ENCODE measurements around the gene IMMP2L.
"Not testable (repeated sequence)": the region's sequence is repeated elsewhere in the genome, so short reads cannot be mapped to it uniquely, and the experiment has no call there.

Gene IMMP2L

DNA sequence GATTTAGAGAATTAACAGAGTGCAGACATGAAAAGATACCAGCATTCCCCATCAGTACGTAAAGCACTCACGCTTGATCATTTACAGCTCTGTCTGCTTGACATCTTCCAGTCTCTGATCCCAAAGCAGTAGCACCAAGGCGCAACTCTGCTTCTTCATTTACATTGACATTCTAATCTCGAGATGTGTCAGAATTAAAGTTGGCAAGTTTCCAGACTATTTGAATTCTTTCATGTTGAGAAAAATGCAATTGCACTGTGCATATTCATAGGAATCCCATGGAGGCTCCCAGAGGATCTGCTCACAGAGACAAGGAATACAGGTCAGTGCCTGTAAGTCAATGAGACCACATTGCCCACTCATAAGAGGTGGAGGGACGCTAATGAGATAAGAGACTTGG lies 287.4 kb downstream of the IMMP2L start:
- TF ChIP-seq, protein P1, sequence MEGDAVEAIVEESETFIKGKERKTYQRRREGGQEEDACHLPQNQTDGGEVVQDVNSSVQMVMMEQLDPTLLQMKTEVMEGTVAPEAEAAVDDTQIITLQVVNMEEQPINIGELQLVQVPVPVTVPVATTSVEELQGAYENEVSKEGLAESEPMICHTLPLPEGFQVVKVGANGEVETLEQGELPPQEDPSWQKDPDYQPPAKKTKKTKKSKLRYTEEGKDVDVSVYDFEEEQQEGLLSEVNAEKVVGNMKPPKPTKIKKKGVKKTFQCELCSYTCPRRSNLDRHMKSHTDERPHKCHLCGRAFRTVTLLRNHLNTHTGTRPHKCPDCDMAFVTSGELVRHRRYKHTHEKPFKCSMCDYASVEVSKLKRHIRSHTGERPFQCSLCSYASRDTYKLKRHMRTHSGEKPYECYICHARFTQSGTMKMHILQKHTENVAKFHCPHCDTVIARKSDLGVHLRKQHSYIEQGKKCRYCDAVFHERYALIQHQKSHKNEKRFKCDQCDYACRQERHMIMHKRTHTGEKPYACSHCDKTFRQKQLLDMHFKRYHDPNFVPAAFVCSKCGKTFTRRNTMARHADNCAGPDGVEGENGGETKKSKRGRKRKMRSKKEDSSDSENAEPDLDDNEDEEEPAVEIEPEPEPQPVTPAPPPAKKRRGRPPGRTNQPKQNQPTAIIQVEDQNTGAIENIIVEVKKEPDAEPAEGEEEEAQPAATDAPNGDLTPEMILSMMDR (IDR thresholded peaks at IDR 0.05; ENCODE audit: insufficient read depth, low read depth, low read length, missing control alignments) = no peak
- no peak for DNase-seq (ENCODE audit: low read depth)
- H3K4me3 ChIP-seq (ENCODE audit: low read depth, low read length) = no peak overlapping the region

DNA sequence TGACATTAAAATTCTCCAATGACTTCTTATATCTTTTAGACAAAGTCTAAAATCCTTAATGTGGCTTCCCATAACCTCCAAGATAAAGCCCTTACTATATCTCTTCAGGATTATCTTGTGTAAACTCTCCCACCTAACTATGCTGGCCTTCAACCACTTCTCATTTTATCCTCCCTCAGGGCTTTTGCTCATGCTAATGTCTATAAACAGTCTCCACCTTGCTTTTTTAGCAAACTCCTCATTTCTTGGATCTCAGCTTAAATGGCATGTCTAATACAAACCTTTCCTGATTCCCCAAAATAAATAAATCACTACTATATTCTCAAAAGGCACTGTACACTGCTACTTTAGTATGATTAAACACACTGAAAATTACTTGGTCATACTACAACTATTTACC lies 290.2 kb downstream of the IMMP2L start:
- no peak for DNase-seq (ENCODE audit: low read depth)
- TF ChIP-seq, protein P1 (IDR thresholded peaks at IDR 0.05; ENCODE audit: insufficient read depth, low read depth, low read length, missing control alignments) = no peak
- H3K4me3 ChIP-seq (ENCODE audit: low read depth, low read length) = no peak overlapping the region

DNA sequence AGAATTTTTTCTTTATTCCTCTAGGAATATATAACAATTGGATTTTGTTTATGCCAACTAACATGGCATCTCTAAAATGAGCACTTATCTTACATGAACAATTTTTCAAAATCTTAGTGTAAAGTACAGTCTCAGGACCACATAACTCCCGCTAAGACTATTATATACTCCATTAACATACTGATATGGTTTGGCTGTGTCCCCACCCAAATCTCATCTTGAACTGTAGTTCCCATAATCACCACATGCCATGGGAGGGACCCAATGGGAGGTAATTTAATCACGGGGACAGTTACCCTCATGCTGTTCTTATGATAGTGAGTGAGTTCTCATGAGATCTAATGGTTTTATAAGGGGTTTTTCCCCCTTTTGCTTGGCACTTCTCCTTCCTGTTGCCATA lies 291.5 kb downstream of the IMMP2L start:
- not testable (repeated sequence) for H3K4me3 ChIP-seq (ENCODE audit: low read depth, low read length)

DNA sequence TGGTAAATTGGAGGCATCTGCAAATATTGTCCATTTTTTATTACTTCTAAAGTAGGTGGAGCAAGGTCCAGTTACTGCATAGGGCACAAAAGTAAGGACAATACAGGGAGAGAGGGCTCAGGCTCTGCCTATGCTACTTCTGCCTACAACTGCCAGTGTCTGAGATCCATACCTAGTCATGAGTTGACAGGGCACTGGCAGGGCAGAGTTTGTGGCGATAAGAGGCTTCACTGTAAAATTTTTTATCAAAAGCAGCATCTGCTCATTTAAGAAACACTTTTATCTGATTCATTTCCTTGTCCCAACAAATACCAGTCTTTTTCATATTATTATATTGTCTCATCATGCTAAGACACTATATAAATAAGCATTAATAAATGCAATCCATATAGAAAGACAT lies 293.4 kb downstream of the IMMP2L start:
- DNase-seq (ENCODE audit: low read depth) = no peak
- TF ChIP-seq, protein P1 (IDR thresholded peaks at IDR 0.05; ENCODE audit: insufficient read depth, low read depth, low read length, missing control alignments) = no peak
- H3K4me3 ChIP-seq (ENCODE audit: low read depth, low read length) = no peak overlapping the region

More for the DNA sequence above, 291.5 kb downstream of the IMMP2L start:
- DNase-seq (ENCODE audit: low read depth) = not testable (repeated sequence)

DNA sequence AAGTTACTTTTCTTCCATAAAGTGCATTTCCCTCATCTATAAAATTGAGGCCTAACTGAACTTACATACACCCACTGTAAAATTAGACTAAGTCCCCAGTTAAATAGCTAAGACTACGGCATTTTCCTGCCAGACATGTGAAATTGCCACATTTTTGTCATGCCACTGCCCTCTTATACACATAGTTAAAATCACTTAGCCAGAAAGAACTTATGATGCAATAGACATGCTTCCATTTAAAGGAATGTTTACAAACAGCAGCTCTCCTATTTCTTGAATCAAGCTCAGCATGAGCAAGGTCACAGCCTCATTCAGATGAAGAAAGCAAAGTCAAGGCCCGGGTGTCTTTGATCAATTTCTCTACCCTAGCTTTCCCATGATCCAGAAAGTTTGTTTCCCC lies 295.7 kb downstream of the IMMP2L start:
- no peak for DNase-seq (ENCODE audit: low read depth)
- TF ChIP-seq, protein P1 (IDR thresholded peaks at IDR 0.05; ENCODE audit: insufficient read depth, low read depth, low read length, missing control alignments) = no peak
- H3K4me3 ChIP-seq (ENCODE audit: low read depth, low read length) = no peak overlapping the region

DNA sequence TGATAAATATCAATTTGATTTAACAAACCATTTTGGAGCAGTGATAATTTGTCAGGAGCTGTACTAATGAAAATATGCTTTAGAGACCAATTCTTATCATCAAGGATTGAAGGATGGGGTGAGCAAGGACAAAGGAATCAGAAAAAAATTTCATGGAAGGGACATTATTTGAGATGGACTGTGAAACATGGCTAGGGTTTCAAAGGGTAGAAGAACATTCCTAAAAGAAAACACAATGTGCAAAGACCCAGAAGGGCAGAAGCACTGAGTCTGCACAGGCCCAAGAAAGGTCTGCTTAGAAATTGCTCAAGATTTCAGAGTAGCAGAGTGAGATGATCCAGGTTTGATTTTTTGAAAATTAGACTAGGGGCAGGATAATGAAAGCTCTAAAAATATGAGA lies 296.9 kb downstream of the IMMP2L start:
- H3K4me3 ChIP-seq (ENCODE audit: low read depth, low read length) = no peak overlapping the region
- TF ChIP-seq, protein P1 (IDR thresholded peaks at IDR 0.05; ENCODE audit: insufficient read depth, low read depth, low read length, missing control alignments) = no peak
- DNase-seq (ENCODE audit: low read depth) = no peak

DNA sequence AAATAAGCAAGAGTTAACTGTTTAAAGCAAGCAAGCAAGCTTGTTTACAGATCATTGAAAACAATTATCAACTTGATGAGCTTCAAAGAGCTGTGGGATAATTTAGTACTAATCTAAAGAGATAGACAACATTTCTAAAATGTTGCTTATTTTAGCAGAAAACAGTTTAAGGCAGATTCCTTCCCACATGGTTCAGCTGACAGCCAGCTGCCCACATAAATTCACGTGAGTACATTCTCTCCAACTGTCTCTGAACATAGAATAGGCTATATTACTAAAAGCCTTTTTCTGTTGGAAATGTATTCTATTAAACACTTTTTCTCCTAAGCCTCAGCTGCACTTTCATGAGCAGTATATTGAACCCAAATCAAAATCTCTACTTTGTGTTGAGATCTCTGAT lies 297.3 kb downstream of the IMMP2L start:
- H3K4me3 ChIP-seq (ENCODE audit: low read depth, low read length) = no peak overlapping the region
- DNase-seq (ENCODE audit: low read depth) = no peak
- TF ChIP-seq, protein P1 (IDR thresholded peaks at IDR 0.05; ENCODE audit: insufficient read depth, low read depth, low read length, missing control alignments) = no peak
